Lung (tissue), 12 donors: Measurements from ENCODE around the gene PCGF1. TPM values are rescaled to one million over a fixed set of nuclear protein-coding genes. Genes with fewer than 3 reads are reported as not detected.
A peak's percentile ranks its signal among the peaks of the same experiment; 100 is the strongest.

Experiments used
- ATAC-seq: fragments of 200-7000 bp; cut with Tn5 transposase; one replicate; pipeline ENCODE4 v1.9.1; 2020; ENCODE audit warnings: moderate number of reproducible peaks; ENCODE audit not compliant: insufficient read depth, low FRiP score
- DNase-seq, 3 donors: peaks; one replicate each; pipeline ENCODE4 v3.0.0-alpha.2; 2013 to 2017
- H3K27ac ChIP-seq, 2 donors: one replicate each; pipeline ENCODE4 v1.5.1; 2013; ENCODE audit warnings: mild to moderate bottlenecking in 2 of 2, moderate library complexity in 2 of 2, control low read depth in 1 of 2, inconsistent platforms in 1 of 2, low read depth in 1 of 2, low read length in 1 of 2
- H3K27me3 ChIP-seq, 3 donors: one replicate each; pipeline ENCODE4 v1.5.1; 2013; ENCODE audit warnings: low read length in 2 of 3; ENCODE audit not compliant: control insufficient read depth in 3 of 3, insufficient read depth in 3 of 3
- H3K36me3 ChIP-seq, 4 donors: one replicate each; pipeline ENCODE4 v1.5.1; 2013; ENCODE audit warnings: low read length in 4 of 4, mild to moderate bottlenecking in 1 of 4, moderate library complexity in 1 of 4; ENCODE audit not compliant: control insufficient read depth in 4 of 4, insufficient read depth in 4 of 4
- H3K4me1 ChIP-seq, 5 donors: one replicate each; pipeline ENCODE4 v1.5.1; 2013; ENCODE audit warnings: low read length in 5 of 5, mild to moderate bottlenecking in 2 of 5, moderate library complexity in 1 of 5; ENCODE audit not compliant: control insufficient read depth in 5 of 5, insufficient read depth in 5 of 5
- H3K4me3 ChIP-seq: one replicate; pipeline ENCODE4 v1.5.1; 2013; ENCODE audit warnings: mild to moderate bottlenecking, control low read depth, moderate library complexity
- H3K9ac ChIP-seq, 2 donors: one replicate each; pipeline ENCODE4 v1.5.1; 2013; ENCODE audit warnings: low read length in 2 of 2, control low read depth in 1 of 2; ENCODE audit not compliant: insufficient read depth in 1 of 2
- H3K9me3 ChIP-seq, 4 donors: one replicate each; pipeline ENCODE4 v1.5.1; 2013; ENCODE audit warnings: low read length in 3 of 4, mild to moderate bottlenecking in 1 of 4, moderate library complexity in 1 of 4; ENCODE audit not compliant: control insufficient read depth in 4 of 4, insufficient read depth in 3 of 4
- WGBS, 2 donors: extraction: QIAGEN DNeasy Blood & Tissue Kit; methylation state at CpG; one replicate each; pipeline ENCODE4 v1.1.7; 2013; 5-methylcytosine and 5-hydroxymethylcytosine counted together
- polyA plus RNA-seq, 2 donors: library from polyadenylated mRNA; stranded (reverse); fragments of 200-250 nt; gene quantifications; one replicate each; pipeline ENCODE4 v1.2.1, GENCODE V29; 2013
- total RNA-seq, 2 donors: library from RNA; depleted of rRNA in 1 of 2; stranded (reverse); fragments of >200 nt in 1 of 2; gene quantifications; one replicate each; pipeline ENCODE4 v1.2.1, GENCODE V29; 2014 to 2021
- TF ChIP-seq, protein P1 (sequence below): IDR thresholded peaks from 2 replicates; pipeline ENCODE4 v1.5.1; 2012; ENCODE audit warnings: mild to moderate bottlenecking; ENCODE audit errors: control extremely low read depth, extremely low read depth
- donor health status: control.
- donor health status: control.
- donor health status: Bipolar disorder and iron deficiency.
- donor health status: healthy.
- donor health status: DM: yes; HTN: yes; CAD: no.

PCGF1 gene
- total and polyA plus RNA-seq, 4 donors: 16.7 to 47.8 (median 28.1) TPM

DNA sequence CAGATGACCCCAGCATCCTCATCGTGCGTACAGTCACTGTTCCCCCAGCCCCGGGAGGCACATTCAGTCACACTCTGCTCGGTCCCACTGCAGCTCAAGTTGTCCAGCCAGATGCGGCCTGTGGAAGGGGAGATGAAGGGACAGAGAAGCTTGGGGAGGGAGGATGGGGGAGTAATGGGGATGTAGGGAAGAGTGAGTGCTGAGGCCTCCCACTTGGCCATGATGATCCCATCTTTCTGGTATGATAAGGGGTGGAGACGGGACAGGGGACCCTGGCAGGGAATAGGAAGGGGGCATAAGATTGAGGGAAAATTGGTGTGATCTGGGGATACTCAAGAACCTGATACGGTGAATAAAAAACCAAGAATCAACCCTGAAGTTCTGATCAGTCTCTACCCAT lies 42.7 kb upstream of the PCGF1 start:
- ATAC-seq (no peak), DNase-seq (no peak)
- Histone ChIP-seq H3K27ac (no peak overlapping the region), H3K36me3 (no peaks in the 10 kb centered on the region), H3K9me3 (no peaks in the 10 kb centered on the region), H3K4me1 (peaks cover 0 to 34% (median 2%) of the 10 kb centered on the region in 5 donors), H3K4me3 (no peak overlapping the region), H3K9ac (no peak overlapping the region), H3K27me3 (no peaks in the 10 kb centered on the region)
- TF ChIP-seq, protein P1, sequence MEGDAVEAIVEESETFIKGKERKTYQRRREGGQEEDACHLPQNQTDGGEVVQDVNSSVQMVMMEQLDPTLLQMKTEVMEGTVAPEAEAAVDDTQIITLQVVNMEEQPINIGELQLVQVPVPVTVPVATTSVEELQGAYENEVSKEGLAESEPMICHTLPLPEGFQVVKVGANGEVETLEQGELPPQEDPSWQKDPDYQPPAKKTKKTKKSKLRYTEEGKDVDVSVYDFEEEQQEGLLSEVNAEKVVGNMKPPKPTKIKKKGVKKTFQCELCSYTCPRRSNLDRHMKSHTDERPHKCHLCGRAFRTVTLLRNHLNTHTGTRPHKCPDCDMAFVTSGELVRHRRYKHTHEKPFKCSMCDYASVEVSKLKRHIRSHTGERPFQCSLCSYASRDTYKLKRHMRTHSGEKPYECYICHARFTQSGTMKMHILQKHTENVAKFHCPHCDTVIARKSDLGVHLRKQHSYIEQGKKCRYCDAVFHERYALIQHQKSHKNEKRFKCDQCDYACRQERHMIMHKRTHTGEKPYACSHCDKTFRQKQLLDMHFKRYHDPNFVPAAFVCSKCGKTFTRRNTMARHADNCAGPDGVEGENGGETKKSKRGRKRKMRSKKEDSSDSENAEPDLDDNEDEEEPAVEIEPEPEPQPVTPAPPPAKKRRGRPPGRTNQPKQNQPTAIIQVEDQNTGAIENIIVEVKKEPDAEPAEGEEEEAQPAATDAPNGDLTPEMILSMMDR: no peak
- 92 to 95% methylated on average over 7 of the region's 7 CpGs for WGBS, 2 donors

DNA sequence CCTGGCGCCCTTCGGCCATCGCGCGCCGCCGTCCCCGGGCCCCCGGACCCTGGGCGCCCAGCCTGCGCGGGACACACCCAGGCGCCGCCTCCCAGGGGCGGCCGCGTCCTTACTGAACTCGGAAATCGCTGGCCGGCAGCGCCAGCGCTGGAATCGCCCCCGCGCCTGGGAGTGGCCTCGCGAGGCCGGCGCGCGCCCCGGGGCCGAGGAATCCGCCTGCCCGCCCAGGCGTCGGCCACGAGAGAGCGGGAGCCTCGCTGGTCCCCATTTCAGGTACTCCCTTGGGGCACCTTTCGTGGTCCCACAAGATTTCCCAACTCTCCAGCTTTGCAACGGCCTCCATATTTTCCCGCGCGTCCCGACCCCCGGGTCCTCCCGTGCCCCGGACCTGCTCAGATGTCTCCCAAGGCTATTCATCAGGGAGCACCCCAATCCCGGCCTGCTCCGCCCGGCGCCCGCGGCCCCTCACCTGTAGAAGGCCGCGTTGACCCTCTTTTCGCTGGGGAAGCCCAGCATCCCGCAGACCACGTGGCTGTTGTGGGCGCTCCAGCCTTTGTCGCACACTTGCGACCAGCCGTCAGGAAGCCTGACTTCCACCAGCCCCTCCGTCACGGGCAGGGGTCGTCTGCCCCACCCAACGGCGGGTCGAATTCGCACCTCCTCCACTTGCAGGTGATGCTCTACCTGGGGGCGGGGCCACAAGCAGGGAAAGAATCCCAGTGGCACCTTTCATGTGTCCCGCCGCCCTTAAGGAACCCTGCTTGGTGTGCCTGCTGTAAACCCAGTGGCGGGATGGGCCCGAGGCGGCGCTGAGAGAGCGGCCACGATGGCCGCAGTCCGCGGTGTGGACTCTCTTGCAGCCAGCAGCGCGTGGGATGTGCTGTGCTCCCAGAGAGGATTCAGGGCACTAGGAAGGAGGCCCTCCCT lies 41.7 kb upstream of the PCGF1 start:
- WGBS, 2 donors: 2 to 5% methylated on average over 82 to 85 of the region's 85 CpGs
- DNase-seq: peak; percentile 60 to 78 (median 63)
- Histone ChIP-seq H3K4me1 (peaks cover 0 to 29% (median 2%) of the 10 kb centered on the region in 5 donors), H3K27me3 (no peaks in the 10 kb centered on the region), H3K9ac (no peak overlapping the region), H3K36me3 (no peaks in the 10 kb centered on the region), H3K4me3 (peak overlapping the region; percentile 63), H3K27ac (peak overlapping the region; percentile 6 to 47), H3K9me3 (no peaks in the 10 kb centered on the region)
- TF ChIP-seq, protein P1: no peak
- peak; percentile 86 for ATAC-seq

DNA sequence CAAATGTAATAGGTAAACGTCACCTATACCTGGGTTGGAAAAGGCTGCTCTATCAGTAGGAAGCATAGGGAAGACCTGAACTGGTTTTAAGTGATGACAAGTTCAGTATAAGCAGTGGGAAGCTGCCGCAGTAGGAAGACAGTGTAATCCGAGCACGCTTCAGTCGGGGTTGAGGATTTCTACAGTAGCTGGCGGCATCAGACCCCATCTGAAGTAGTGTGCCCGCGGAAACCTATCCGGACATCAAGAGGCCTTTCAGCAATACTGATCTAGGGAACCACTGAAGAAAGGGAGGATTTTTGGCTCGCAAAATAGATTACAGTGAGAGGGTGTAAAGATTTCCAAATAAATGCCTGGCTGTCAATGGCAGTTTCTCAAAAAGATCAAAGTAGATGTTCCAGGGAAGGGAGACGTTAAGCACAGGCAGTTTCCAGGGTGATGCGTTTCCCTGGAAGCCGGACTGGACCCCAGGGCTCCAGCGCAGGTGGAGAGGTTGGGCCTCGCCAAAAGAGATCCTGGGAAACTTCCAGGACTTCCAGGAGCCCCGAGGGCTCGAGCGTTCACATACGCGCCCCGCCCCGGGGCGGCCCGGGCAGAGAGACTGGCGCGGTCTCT lies 40.9 kb upstream of the PCGF1 start:
- Histone ChIP-seq H3K9ac (no peak overlapping the region), H3K4me1 (peaks cover 0 to 26% (median 2%) of the 10 kb centered on the region in 5 donors), H3K27me3 (no peaks in the 10 kb centered on the region), H3K4me3 (peak overlapping the region; percentile 63), H3K9me3 (no peaks in the 10 kb centered on the region), H3K36me3 (no peaks in the 10 kb centered on the region), H3K27ac (peak overlapping the region; percentile 30 to 37)
- TF ChIP-seq, protein P1: no peak
- ATAC-seq (no peak), DNase-seq (peak in 1 of 3 donors; percentile 41)
- 19 to 35% methylated on average over 19 to 26 of the region's 26 CpGs for WGBS, 2 donors
